H1 (cell line): ENCODE results near the gene SLC26A1. TPM values are rescaled to one million over a fixed set of nuclear protein-coding genes. Genes with fewer than 3 reads are reported as not detected.

ENCODE experiments used
- CTCF ChIP-seq, 3 experiments: IDR thresholded peaks; 1 replicate in 2 of 3; 2 replicates in 1 of 3; pipeline versions ENCODE4 v1.5.1 to v1.6.1; 2011; ENCODE audit warnings: low read length in 3 of 3, mild to moderate bottlenecking in 3 of 3, inconsistent platforms in 2 of 3, low read depth in 1 of 3, moderate library complexity in 1 of 3; ENCODE audit not compliant: insufficient read depth in 1 of 3; ENCODE audit errors: control extremely low read depth in 1 of 3
- HDAC2 ChIP-seq, 2 experiments: fragments of 300-600 bp in 1 of 2; sonication (generic) in 1 of 2; IDR thresholded peaks; 2 replicates each; pipeline ENCODE4 v1.6.1; 2011 to 2012; ENCODE audit warnings: low read depth in 2 of 2, low read length in 2 of 2, mild to moderate bottlenecking in 2 of 2, moderate library complexity in 2 of 2, borderline replicate concordance in 1 of 2, inconsistent platforms in 1 of 2
- HDAC6 ChIP-seq: IDR thresholded peaks from one replicate; pipeline ENCODE4 v1.7.1; 2012; ENCODE audit warnings: low read depth, mild to moderate bottlenecking, inconsistent platforms, low read length, moderate library complexity
- KDM4A ChIP-seq: IDR thresholded peaks from one replicate; pipeline ENCODE4 v1.7.1; 2012; ENCODE audit warnings: low read depth, mild to moderate bottlenecking, moderate library complexity, low read length, inconsistent platforms; ENCODE audit not compliant: severe bottlenecking
- MAX ChIP-seq: IDR thresholded peaks from 2 replicates; pipeline ENCODE4 v1.6.1; 2012; ENCODE audit warnings: inconsistent platforms
- ZNF274 ChIP-seq: IDR thresholded peaks from 2 replicates; pipeline ENCODE4 v1.7.0; 2012; ENCODE audit warnings: low read length, borderline replicate concordance; ENCODE audit errors: extremely low read depth
- polyA plus RNA-seq, 7 experiments: library from polyadenylated mRNA; depleted of rRNA in 3 of 7; stranded (reverse) in 5 of 7; unstranded in 2 of 7; fragments of >200 nt in 5 of 7; fragments of 200-250 nt in 2 of 7; gene quantifications; 1 replicate in 5 of 7; 2 replicates in 1 of 7; 4 replicates in 1 of 7; pipeline versions ENCODE4 v1.2.1 to v1.2.3, GENCODE V29; 2011 to 2013; ENCODE audit warnings: missing spikeins in 2 of 7, mixed read lengths in 2 of 7
- total RNA-seq: library from RNA; stranded (reverse); fragmentation: NEBNext Ultra II Directional; extraction: Animal tissue kit (Norgen Biotek cat#: 25700); gene quantifications from 2 replicates; pipeline ENCODE4 v1.2.1, GENCODE V29; 2021
- TF ChIP-seq, protein P1 (sequence below): IDR thresholded peaks from 2 replicates; pipeline ENCODE4 v1.6.1; 2012; ENCODE audit warnings: inconsistent platforms

The SLC26A1 gene
- total and polyA plus RNA-seq, 2 of the 8 experiments (the other 6 are each of a cell fraction or from before 2014, with no cell fraction given) = 0.11 TPM; not detected in 1

DNA sequence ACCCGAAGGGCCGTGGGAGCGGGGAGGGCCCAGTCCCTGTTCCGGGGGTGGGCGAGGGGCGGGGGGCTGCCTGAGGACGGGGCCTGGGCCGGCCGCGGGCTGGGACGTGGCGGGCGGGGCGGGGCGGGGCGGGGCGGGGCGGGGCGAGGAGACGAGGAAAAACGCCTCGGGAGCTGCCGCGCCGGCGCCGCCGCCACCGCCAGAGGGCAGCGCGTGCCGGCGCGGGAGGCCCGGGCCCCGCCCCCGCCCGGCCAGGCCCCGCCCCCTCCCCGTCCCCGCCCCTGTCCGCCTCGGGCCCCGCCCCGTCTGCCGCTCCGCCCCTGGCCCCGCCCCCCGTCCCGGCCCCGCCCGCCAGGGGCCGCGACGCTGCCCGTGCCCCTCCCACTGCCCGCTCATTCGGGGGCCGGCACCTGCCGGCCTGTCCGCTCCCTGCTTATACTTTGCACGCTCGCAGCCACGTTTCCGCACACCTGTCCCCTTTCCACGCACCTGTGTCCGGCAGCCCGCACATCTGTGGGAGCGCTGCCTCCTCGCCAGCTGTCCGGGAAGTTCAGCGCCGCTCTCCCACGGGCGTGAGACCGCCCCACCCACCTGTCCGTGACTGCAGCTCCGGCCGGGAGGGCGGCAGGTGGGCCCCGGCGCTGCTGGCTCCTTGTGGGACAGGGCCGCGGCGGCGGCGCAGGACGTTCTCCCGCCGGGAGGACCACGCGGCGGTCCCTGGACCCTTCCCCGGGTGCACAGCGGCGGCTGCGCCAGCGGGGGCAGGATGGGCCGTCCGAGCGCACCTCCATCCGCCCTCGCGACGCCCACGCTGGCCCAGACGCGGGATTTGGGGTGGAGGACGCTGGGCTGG, 16.6 kb upstream of the SLC26A1 start (continued):
- TF ChIP-seq KDM4A (no peak), HDAC6 (no peak), ZNF274 (no peak), HDAC2 (IDR thresholded peaks at IDR 0.05; ENCODE audit: borderline replicate concordance in 1 of 2, low read depth in 2 of 2, low read length in 2 of 2) (0 out of 4 replicates have a peak, but pooled peaks of 1 of the 2 experiments have one; percentile 36), MAX (peak; percentile 44; the same call in 1 of the 2 replicates), CTCF (IDR thresholded peaks at IDR 0.05; ENCODE audit: control extremely low read depth in 1 of 3, insufficient read depth in 1 of 3, low read depth in 1 of 3, low read length in 3 of 3) (0 out of 4 replicates have a peak, but pooled peaks of 1 of the 3 experiments have one; percentile 5)
- TF ChIP-seq, protein P1, sequence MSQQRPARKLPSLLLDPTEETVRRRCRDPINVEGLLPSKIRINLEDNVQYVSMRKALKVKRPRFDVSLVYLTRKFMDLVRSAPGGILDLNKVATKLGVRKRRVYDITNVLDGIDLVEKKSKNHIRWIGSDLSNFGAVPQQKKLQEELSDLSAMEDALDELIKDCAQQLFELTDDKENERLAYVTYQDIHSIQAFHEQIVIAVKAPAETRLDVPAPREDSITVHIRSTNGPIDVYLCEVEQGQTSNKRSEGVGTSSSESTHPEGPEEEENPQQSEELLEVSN = peak; percentile 17; the same call in 1 of the 2 replicates
